SJSA1 (cell line): ENCODE measurements around the gene CYSLTR2. TPM values are rescaled to one million over a fixed set of nuclear protein-coding genes. Genes with fewer than 3 reads are reported as not detected.
"Not testable (repeated sequence)": the region's sequence is repeated elsewhere in the genome, so short reads cannot be mapped to it uniquely, and the experiment has no call there.

ENCODE experiments used
- DNase-seq, 2 experiments: peaks; one replicate each; pipeline ENCODE4 v3.0.0-alpha.2; 2015 to 2020; ENCODE audit warnings: low spot score in 2 of 2, low read depth in 1 of 2
- H3K27ac ChIP-seq: fragments of 250-450 bp; sonication (Bioruptor Pico); 2 replicates; pipeline ENCODE4 v1.5.1; 2020; ENCODE audit warnings: mild to moderate bottlenecking, moderate library complexity
- H3K27me3 ChIP-seq: fragments of 250-450 bp; sonication (Bioruptor Pico); replicated peaks from 2 replicates; pipeline ENCODE4 v1.5.1; 2020; ENCODE audit warnings: mild to moderate bottlenecking, moderate library complexity
- H3K36me3 ChIP-seq: fragments of 250-450 bp; sonication (Bioruptor Pico); 2 replicates; pipeline ENCODE4 v1.5.1; 2020; ENCODE audit warnings: mild to moderate bottlenecking
- H3K4me1 ChIP-seq: fragments of 250-450 bp; sonication (Bioruptor Pico); replicated peaks from 2 replicates; pipeline ENCODE4 v1.6.1; 2021; ENCODE audit warnings: mild to moderate bottlenecking
- H3K4me3 ChIP-seq: fragments of 250-450 bp; sonication (Bioruptor Pico); 2 replicates; pipeline ENCODE4 v1.5.1; 2020; ENCODE audit warnings: mild to moderate bottlenecking
- H3K9me3 ChIP-seq: fragments of 250-450 bp; sonication (Bioruptor Pico); replicated peaks from 2 replicates; pipeline ENCODE4 v1.5.1; 2020; ENCODE audit warnings: mild to moderate bottlenecking
- total RNA-seq: library from RNA; depleted of rRNA; stranded (reverse); fragments of >200 nt; shearing (Covaris generic); gene quantifications from 2 replicates; pipeline ENCODE4 v1.2.3, GENCODE V29; 2014

CYSLTR2 gene
- total RNA-seq, 1 experiment from 2014 or later = not detected

GRCh38 chr13:48654511-48654910 lies 782 bp downstream of the CYSLTR2 start:
- no peaks in the 10 kb centered on the region for H3K4me1 ChIP-seq
- no peak for DNase-seq
- no peaks in the 10 kb centered on the region for H3K27me3 ChIP-seq
- H3K27ac ChIP-seq = no peak overlapping the region
- no peaks in the 10 kb centered on the region for H3K9me3 ChIP-seq
- H3K36me3 ChIP-seq = no peaks in the 10 kb centered on the region
- H3K4me3 ChIP-seq = no peak overlapping the region

GRCh38 chr13:48655291-48655690 lies 1.6 kb downstream of the CYSLTR2 start:
- Histone ChIP-seq H3K27me3 (no peaks in the 10 kb centered on the region), H3K9me3 (no peaks in the 10 kb centered on the region), H3K36me3 (no peaks in the 10 kb centered on the region), H3K4me1 (no peaks in the 10 kb centered on the region), H3K27ac (no peak overlapping the region), H3K4me3 (no peak overlapping the region)
- DNase-seq = no peak

- Histone ChIP-seq H3K27ac (no peak overlapping the region), H3K4me3 (no peak overlapping the region), H3K9me3 (no peaks in the 10 kb centered on the region), H3K27me3 (no peaks in the 10 kb centered on the region), H3K4me1 (no peaks in the 10 kb centered on the region), H3K36me3 (no peaks in the 10 kb centered on the region)
- no peak for DNase-seq
Measured at GRCh38 chr13:48656608-48657007, 2.9 kb downstream of the CYSLTR2 start.

- H3K4me1 ChIP-seq = no peaks in the 10 kb centered on the region
- no peak overlapping the region for H3K27ac ChIP-seq
- no peak overlapping the region for H3K4me3 ChIP-seq
- H3K36me3 ChIP-seq = no peaks in the 10 kb centered on the region
- no peaks in the 10 kb centered on the region for H3K27me3 ChIP-seq
- no peaks in the 10 kb centered on the region for H3K9me3 ChIP-seq
- no peak for DNase-seq
Measured at GRCh38 chr13:48660361-48661076, 6.8 kb downstream of the CYSLTR2 start.

GRCh38 chr13:48661107-48661506 lies 7.4 kb downstream of the CYSLTR2 start:
- Histone ChIP-seq H3K4me3 (no peak overlapping the region), H3K27me3 (no peaks in the 10 kb centered on the region), H3K36me3 (no peaks in the 10 kb centered on the region), H3K9me3 (no peaks in the 10 kb centered on the region), H3K4me1 (no peaks in the 10 kb centered on the region), H3K27ac (no peak overlapping the region)
- DNase-seq = no peak

- DNase-seq = no peak
- Histone ChIP-seq H3K27ac (no peak overlapping the region), H3K4me3 (no peak overlapping the region), H3K27me3 (no peaks in the 10 kb centered on the region), H3K4me1 (no peaks in the 10 kb centered on the region), H3K9me3 (no peaks in the 10 kb centered on the region), H3K36me3 (no peaks in the 10 kb centered on the region)
Measured at GRCh38 chr13:48662226-48662625, 8.5 kb downstream of the CYSLTR2 start.

GRCh38 chr13:48667136-48667535 lies 13.4 kb downstream of the CYSLTR2 start:
- Histone ChIP-seq H3K9me3 (no peaks in the 10 kb centered on the region), H3K27me3 (no peaks in the 10 kb centered on the region), H3K4me1 (no peaks in the 10 kb centered on the region), H3K4me3 (no peak overlapping the region), H3K36me3 (no peaks in the 10 kb centered on the region), H3K27ac (no peak overlapping the region)
- DNase-seq = no peak

GRCh38 chr13:48671421-48671820 lies 17.7 kb downstream of the CYSLTR2 start:
- not testable (repeated sequence) for H3K9me3 ChIP-seq, H3K36me3 ChIP-seq, H3K27me3 ChIP-seq, H3K4me3 ChIP-seq, H3K27ac ChIP-seq, H3K4me1 ChIP-seq, DNase-seq

GRCh38 chr13:48675247-48675646 lies 21.5 kb downstream of the CYSLTR2 start:
- H3K36me3 ChIP-seq = no peaks in the 10 kb centered on the region
- H3K4me3 ChIP-seq = no peak overlapping the region
- H3K9me3 ChIP-seq = no peaks in the 10 kb centered on the region
- H3K27me3 ChIP-seq = no peaks in the 10 kb centered on the region
- no peak overlapping the region for H3K27ac ChIP-seq
- DNase-seq = no peak
- H3K4me1 ChIP-seq = no peaks in the 10 kb centered on the region

- Histone ChIP-seq H3K27me3 (no peaks in the 10 kb centered on the region), H3K36me3 (no peaks in the 10 kb centered on the region), H3K4me3 (no peak overlapping the region), H3K4me1 (no peaks in the 10 kb centered on the region), H3K27ac (no peak overlapping the region), H3K9me3 (no peaks in the 10 kb centered on the region)
- no peak for DNase-seq
Measured at GRCh38 chr13:48678316-48678715, 24.6 kb downstream of the CYSLTR2 start.

- Histone ChIP-seq H3K36me3 (no peaks in the 10 kb centered on the region), H3K9me3 (no peaks in the 10 kb centered on the region), H3K4me1 (no peaks in the 10 kb centered on the region), H3K27me3 (no peaks in the 10 kb centered on the region), H3K4me3 (no peak overlapping the region), H3K27ac (no peak overlapping the region)
- no peak for DNase-seq
Measured at GRCh38 chr13:48679941-48680680, 26.4 kb downstream of the CYSLTR2 start.

GRCh38 chr13:48680756-48681392 lies 27.1 kb downstream of the CYSLTR2 start:
- DNase-seq = no peak
- Histone ChIP-seq H3K27ac (no peak overlapping the region), H3K36me3 (no peaks in the 10 kb centered on the region)

GRCh38 chr13:48681905-48682304 lies 28.2 kb downstream of the CYSLTR2 start:
- Histone ChIP-seq H3K27me3 (no peaks in the 10 kb centered on the region), H3K9me3 (no peaks in the 10 kb centered on the region), H3K4me3 (no peak overlapping the region), H3K4me1 (no peaks in the 10 kb centered on the region), H3K36me3 (no peaks in the 10 kb centered on the region), H3K27ac (no peak overlapping the region)
- no peak for DNase-seq

More at GRCh38 chr13:48680756-48681392, 27.1 kb downstream of the CYSLTR2 start:
- no peak overlapping the region for H3K4me3 ChIP-seq
- no peaks in the 10 kb centered on the region for H3K27me3 ChIP-seq
- no peaks in the 10 kb centered on the region for H3K4me1 ChIP-seq
- H3K9me3 ChIP-seq = no peaks in the 10 kb centered on the region

GRCh38 chr13:48682436-48682835 lies 28.7 kb downstream of the CYSLTR2 start:
- Histone ChIP-seq H3K4me1 (no peaks in the 10 kb centered on the region), H3K9me3 (no peaks in the 10 kb centered on the region), H3K36me3 (no peaks in the 10 kb centered on the region), H3K27ac (no peak overlapping the region), H3K4me3 (no peak overlapping the region), H3K27me3 (no peaks in the 10 kb centered on the region)
- no peak for DNase-seq
